Common myeloid progenitor, CD34-positive (primary cell): ENCODE measurements around the gene PPFIA3.

Experiments
- CTCF ChIA-PET: fragments of 350-600 bp; sonication (Branson Sonifier 250); formaldehyde crosslinking; loops from one replicate; lab custom pipeline; 2021; ENCODE audit warnings: antibody characterized with exemption; lab: Charles Lee
- POLR2A ChIA-PET: fragments of 350-600 bp; sonication (Branson Sonifier 250); formaldehyde crosslinking; loops from one replicate; lab custom pipeline; 2021; ENCODE audit warnings: antibody characterized with exemption; lab: Charles Lee
- DNase-seq, 3 donors: peaks; one replicate each; pipeline versions ENCODE4 v3.0.0 to v3.0.0-alpha.2; 2013
- H3K27ac ChIP-seq, 2 experiments: 1 replicate in 1 of 2; 2 replicates in 1 of 2; pipeline ENCODE4 v1.7.0; 2013; ENCODE audit warnings: inconsistent platforms in 2 of 2, low read length in 2 of 2, mild to moderate bottlenecking in 2 of 2, low read depth in 1 of 2, moderate library complexity in 1 of 2; ENCODE audit not compliant: severe bottlenecking in 2 of 2, insufficient read depth in 1 of 2, poor library complexity in 1 of 2
- H3K27me3 ChIP-seq, 5 experiments: replicated peaks in 2 of 5; 1 replicate in 3 of 5; 2 replicates in 2 of 5; pipeline versions ENCODE4 v1.6.1 to v1.7.0; 2013; ENCODE audit warnings: low read length in 4 of 5, mild to moderate bottlenecking in 2 of 5, moderate library complexity in 2 of 5, inconsistent platforms in 1 of 5; ENCODE audit not compliant: insufficient read depth in 5 of 5, control insufficient read depth in 4 of 5
- H3K36me3 ChIP-seq, 4 experiments: 1 replicate in 2 of 4; 2 replicates in 2 of 4; pipeline versions ENCODE4 v1.6.1 to v1.7.0; 2013; ENCODE audit warnings: low read length in 3 of 4, control low read depth in 1 of 4, mild to moderate bottlenecking in 1 of 4; ENCODE audit not compliant: control insufficient read depth in 4 of 4, insufficient read depth in 4 of 4
- H3K4me1 ChIP-seq, 4 experiments: 1 replicate in 3 of 4; 2 replicates in 1 of 4; pipeline versions ENCODE4 v1.6.1 to v1.7.1; 2013; ENCODE audit warnings: low read length in 3 of 4, mild to moderate bottlenecking in 3 of 4, control low read depth in 1 of 4, inconsistent platforms in 1 of 4, moderate library complexity in 1 of 4; ENCODE audit not compliant: control insufficient read depth in 4 of 4, insufficient read depth in 4 of 4; ENCODE audit errors: control extremely low read depth in 1 of 4
- H3K4me3 ChIP-seq, 7 experiments: 1 replicate in 4 of 7; 2 replicates in 3 of 7; pipeline versions ENCODE4 v1.5.1 to v1.7.0; 2013; ENCODE audit warnings: mild to moderate bottlenecking in 7 of 7, low read length in 6 of 7, moderate library complexity in 6 of 7, inconsistent platforms in 2 of 7, low read depth in 2 of 7, control low read depth in 1 of 7; ENCODE audit not compliant: insufficient read depth in 4 of 7, control insufficient read depth in 1 of 7; ENCODE audit errors: extremely low read depth in 1 of 7
- H3K9me3 ChIP-seq, 5 experiments: 1 replicate in 4 of 5; 2 replicates in 1 of 5; pipeline versions ENCODE4 v1.6.1 to v1.7.1; 2013; ENCODE audit warnings: low read length in 4 of 5, mild to moderate bottlenecking in 2 of 5, inconsistent platforms in 1 of 5, low read depth in 1 of 5, moderate library complexity in 1 of 5; ENCODE audit not compliant: control insufficient read depth in 4 of 5, insufficient read depth in 2 of 5; ENCODE audit errors: control extremely low read depth in 1 of 5
- WGBS: methylation state at CpG from one replicate; pipeline ENCODE4 v1.1.5; 2013; ENCODE audit not compliant: insufficient coverage; 5-methylcytosine and 5-hydroxymethylcytosine counted together

Gene PPFIA3

GRCh38 chr19:49149652-49150105, 30.3 kb downstream of the PPFIA3 start:
- Histone ChIP-seq H3K36me3 (no peaks in the 10 kb centered on the region), H3K27me3 (peaks cover 0 to 25% (median 1%) of the 10 kb centered on the region in 5 experiments), H3K4me1 (peaks cover 2 to 50% (median 44%) of the 10 kb centered on the region in 4 experiments), H3K9me3 (no peaks in the 10 kb centered on the region), H3K27ac (peak overlapping the region in 1 of 2 experiments; percentile 55), H3K4me3 (peak overlapping the region; percentile 45 to 77 (median 73))
- WGBS: 1% methylated on average over 23 of the region's 23 CpGs
- POLR2A ChIA-PET: interaction anchor here (1.7 to 3.0 kb wide), 2 partner anchors 10 to 36 kb away, joined by 4 to 13 read pairs; partner anchors contain the start of gene LIN7B
- peak; percentile 60 to 79 (median 74) for DNase-seq
- CTCF ChIA-PET: interaction anchor here (0.6 to 5.4 kb wide), 9 partner anchors 11 to 52 kb away, joined by 3 to 35 read pairs (median 5); no protein-coding TSS in a partner anchor

- peak; percentile 63 to 75 (median 64) for DNase-seq
- Histone ChIP-seq H3K27me3 (peaks cover 0 to 25% (median 1%) of the 10 kb centered on the region in 5 experiments), H3K36me3 (no peaks in the 10 kb centered on the region), H3K9me3 (no peaks in the 10 kb centered on the region), H3K4me3 (peak overlapping the region; percentile 45 to 77 (median 73)), H3K27ac (peak overlapping the region in 1 of 2 experiments; percentile 55), H3K4me1 (peaks cover 2 to 50% (median 43%) of the 10 kb centered on the region in 4 experiments)
- CTCF ChIA-PET: interaction anchor here (0.8 to 2.2 kb wide), 6 partner anchors 11 to 53 kb away, joined by 3 to 9 read pairs (median 4); no protein-coding TSS in a partner anchor
- under 1% methylated on average over 43 of the region's 75 CpGs for WGBS
- POLR2A ChIA-PET: interaction anchor here (1.2 to 3.0 kb wide), 2 partner anchors 21 to 36 kb away, joined by 3 to 13 read pairs; partner anchors contain the start of gene LIN7B
These were observed 31.0 kb downstream of the PPFIA3 start for GRCh38 chr19:49150106-49150943.

GRCh38 chr19:49150944-49151243, 31.6 kb downstream of the PPFIA3 start:
- ChIA-PET POLR2A (interaction anchor here (0.6 to 3.0 kb wide), 3 partner anchors 12 to 37 kb away, joined by 3 to 13 read pairs (median 6); partner anchors contain the start of gene LIN7B), CTCF (interaction anchor here (1.0 to 1.3 kb wide), 3 partner anchors 12 to 49 kb away, joined by 3 to 5 read pairs (median 5); no protein-coding TSS in a partner anchor)
- Histone ChIP-seq H3K4me1 (peaks cover 2 to 44% (median 38%) of the 10 kb centered on the region in 4 experiments), H3K9me3 (no peaks in the 10 kb centered on the region), H3K27ac (peak overlapping the region in 1 of 2 experiments; percentile 55), H3K27me3 (peaks cover 0 to 25% (median 2%) of the 10 kb centered on the region in 5 experiments), H3K4me3 (peak overlapping the region in 6 of 7 experiments; percentile 45 to 77 (median 73)), H3K36me3 (no peaks in the 10 kb centered on the region)
- 21% methylated on average over 4 of the region's 16 CpGs for WGBS
- no peak for DNase-seq

- peaks cover 0 to 25% (median 3%) of the 10 kb centered on the region in 5 experiments for H3K27me3 ChIP-seq
- H3K4me3 ChIP-seq: peak overlapping the region in 4 of 7 experiments; percentile 67 to 77 (median 76)
- peak; percentile 63 to 79 (median 67) for DNase-seq
- H3K4me1 ChIP-seq: peaks cover 2 to 39% (median 34%) of the 10 kb centered on the region in 4 experiments
- H3K9me3 ChIP-seq: no peaks in the 10 kb centered on the region
- CTCF ChIA-PET: interaction anchor here (1.0 to 1.3 kb wide), 3 partner anchors 12 to 48 kb away, joined by 3 to 5 read pairs (median 5); no protein-coding TSS in a partner anchor
- H3K27ac ChIP-seq: no peak overlapping the region
- 7% methylated on average over 33 of the region's 45 CpGs for WGBS
- POLR2A ChIA-PET: interaction anchor here (0.6 to 3.0 kb wide), 3 partner anchors 12 to 37 kb away, joined by 3 to 13 read pairs (median 6); partner anchors contain the start of gene LIN7B
- no peaks in the 10 kb centered on the region for H3K36me3 ChIP-seq
These were observed 32.1 kb downstream of the PPFIA3 start for GRCh38 chr19:49151267-49152118.

- Histone ChIP-seq H3K9me3 (no peaks in the 10 kb centered on the region), H3K27me3 (peaks cover 0 to 24% (median 5%) of the 10 kb centered on the region in 5 experiments), H3K27ac (no peak overlapping the region), H3K36me3 (no peaks in the 10 kb centered on the region), H3K4me3 (no peak overlapping the region), H3K4me1 (peaks cover 2 to 39% (median 34%) of the 10 kb centered on the region in 4 experiments)
- peak in 1 of 3 donors; percentile 21 for DNase-seq
- WGBS: 11% methylated on average over 8 of the region's 10 CpGs
- ChIA-PET POLR2A (no interaction called here), CTCF (interaction anchor here (1.2 kb wide), 1 partner anchor 47 kb away, joined by 5 read pairs; no protein-coding TSS in a partner anchor)
These were observed 32.8 kb downstream of the PPFIA3 start for GRCh38 chr19:49152119-49152550.

GRCh38 chr19:49153167-49153809, 33.9 kb downstream of the PPFIA3 start:
- ChIA-PET CTCF (interaction anchor here (1.2 kb wide), 1 partner anchor 46 kb away, joined by 5 read pairs; no protein-coding TSS in a partner anchor), POLR2A (no interaction called here)
- DNase-seq: no peak
- Histone ChIP-seq H3K4me3 (no peak overlapping the region), H3K36me3 (no peaks in the 10 kb centered on the region), H3K27me3 (peaks cover 0 to 24% (median 9%) of the 10 kb centered on the region in 5 experiments), H3K4me1 (peaks cover 2 to 47% (median 43%) of the 10 kb centered on the region in 4 experiments), H3K27ac (no peak overlapping the region), H3K9me3 (no peaks in the 10 kb centered on the region)
- 78% methylated on average over 7 of the region's 10 CpGs for WGBS
